NCI-H69 (cell line): ENCODE results near the gene SAMSN1.

ENCODE experiments used
- DNase-seq: peaks from one replicate; lab custom pipeline; 2025; lab: John Stamatoyannopoulos, UW

The SAMSN1 gene

GRCh38 chr21:14545906-14546480 is at the start of gene SAMSN1:
Gene SAMSN1 (minus strand): TSS chr21:14546315. CDS start chr21:14546261, 54 bp downstream.
- DNase-seq: no peak

GRCh38 chr21:14595449-14595848 is 49.3 kb upstream of the SAMSN1 start:
- no peak for DNase-seq

- DNase-seq: no peak
Measured at GRCh38 chr21:14594967-14595366, 48.9 kb upstream of the SAMSN1 start.

- DNase-seq: no peak
Measured at GRCh38 chr21:14593230-14593629, 47.1 kb upstream of the SAMSN1 start.

GRCh38 chr21:14592296-14593000 is 46.3 kb upstream of the SAMSN1 start:
- no peak for DNase-seq

- no peak for DNase-seq
Measured at GRCh38 chr21:14591882-14592281, 45.8 kb upstream of the SAMSN1 start.

GRCh38 chr21:14591377-14591776 is 45.3 kb upstream of the SAMSN1 start:
- DNase-seq: no peak

- DNase-seq: no peak
Measured at GRCh38 chr21:14589855-14590563, 43.9 kb upstream of the SAMSN1 start.

GRCh38 chr21:14587266-14587665 is 41.2 kb upstream of the SAMSN1 start:
- no peak for DNase-seq

GRCh38 chr21:14585122-14585521 is 39.0 kb upstream of the SAMSN1 start:
- DNase-seq: no peak

- DNase-seq: no peak
Measured at GRCh38 chr21:14584357-14585095, 38.4 kb upstream of the SAMSN1 start.

GRCh38 chr21:14583629-14584255 is 37.6 kb upstream of the SAMSN1 start:
- DNase-seq: no peak

- DNase-seq: no peak
Measured at GRCh38 chr21:14582934-14583628, 37.0 kb upstream of the SAMSN1 start.

GRCh38 chr21:14581902-14582457 is 35.9 kb upstream of the SAMSN1 start:
- no peak for DNase-seq

- DNase-seq: no peak
Measured at GRCh38 chr21:14573244-14573643, 27.1 kb upstream of the SAMSN1 start.

GRCh38 chr21:14572204-14572780 is 26.2 kb upstream of the SAMSN1 start:
- DNase-seq: no peak

GRCh38 chr21:14569868-14570267 is 23.8 kb upstream of the SAMSN1 start:
- no peak for DNase-seq

GRCh38 chr21:14569026-14569621 is 23.0 kb upstream of the SAMSN1 start:
- DNase-seq: no peak

- no peak for DNase-seq
Measured at GRCh38 chr21:14567331-14568279, 21.5 kb upstream of the SAMSN1 start.
